HTERT RPE-1 (cell line): ENCODE results near the gene CDC14A.

Experiments
- in situ Hi-C: fragments of 300-500 bp; cut with MboI; formaldehyde crosslinking; loops from 4 replicates; pipeline ENCODE4 v1.14.3; 2020; ENCODE audit warnings: low sequenced_read_pairs

CDC14A gene

DNA sequence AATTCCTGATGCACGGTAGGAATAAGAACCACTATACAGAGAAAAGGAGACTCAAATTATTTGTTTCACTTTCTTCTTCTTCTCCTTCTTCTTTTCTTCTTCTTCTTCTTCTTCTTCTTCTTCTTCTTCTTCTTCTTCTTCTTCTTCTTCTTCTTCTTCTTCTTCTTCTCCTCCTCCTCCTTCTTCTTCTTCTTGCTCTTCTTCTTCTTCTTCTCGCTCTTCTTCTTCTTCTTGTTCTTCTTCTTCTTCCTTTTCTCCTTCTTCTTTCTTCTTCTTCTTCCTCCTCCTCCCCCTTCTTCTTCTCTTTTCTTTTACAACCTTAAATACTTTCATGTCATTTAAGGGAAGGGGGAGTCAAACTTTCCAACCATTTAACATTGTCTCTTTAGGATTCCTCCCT lies 174.6 kb downstream of the CDC14A start:
- in situ Hi-C loops = no loop called here

DNA sequence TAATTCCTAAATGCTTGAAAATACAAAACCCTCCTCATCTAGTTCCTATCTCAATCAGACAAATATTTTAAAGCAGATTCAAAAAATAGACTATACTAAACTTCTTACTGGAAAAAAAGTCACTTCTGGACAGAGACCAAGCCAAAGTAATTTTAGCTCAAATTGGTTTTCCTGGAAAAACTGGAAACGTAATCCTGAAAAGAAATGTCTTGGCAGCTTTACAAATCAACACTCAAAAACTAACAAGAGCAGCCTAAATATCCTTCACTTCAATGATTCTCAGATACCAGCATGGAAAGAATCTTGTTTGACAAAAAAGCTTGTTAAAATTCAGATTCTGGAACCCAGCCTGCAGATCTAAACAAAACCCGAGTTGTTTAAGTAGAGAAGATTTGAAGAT lies 176.6 kb downstream of the CDC14A start:
- in situ Hi-C loops = no loop called here

DNA sequence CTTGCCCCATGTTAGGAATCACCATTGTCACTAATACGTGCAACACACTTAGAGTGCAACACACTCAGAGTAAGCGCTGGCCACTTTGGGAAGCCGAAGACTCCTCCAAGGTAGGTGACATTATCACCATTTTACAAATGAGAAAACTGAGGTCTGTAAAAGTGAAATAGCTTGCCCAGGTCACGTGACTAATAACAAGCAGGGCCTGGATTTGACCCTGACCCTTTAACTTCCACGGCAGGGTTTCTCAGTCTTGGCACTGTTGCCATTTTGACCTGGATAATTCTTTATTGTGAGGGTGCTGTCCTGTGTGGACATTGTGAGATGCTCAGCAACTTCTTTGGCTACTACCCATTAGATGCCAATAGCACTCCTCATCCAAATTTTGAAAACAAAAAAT lies 177.8 kb downstream of the CDC14A start:
- in situ Hi-C loops = no loop called here

DNA sequence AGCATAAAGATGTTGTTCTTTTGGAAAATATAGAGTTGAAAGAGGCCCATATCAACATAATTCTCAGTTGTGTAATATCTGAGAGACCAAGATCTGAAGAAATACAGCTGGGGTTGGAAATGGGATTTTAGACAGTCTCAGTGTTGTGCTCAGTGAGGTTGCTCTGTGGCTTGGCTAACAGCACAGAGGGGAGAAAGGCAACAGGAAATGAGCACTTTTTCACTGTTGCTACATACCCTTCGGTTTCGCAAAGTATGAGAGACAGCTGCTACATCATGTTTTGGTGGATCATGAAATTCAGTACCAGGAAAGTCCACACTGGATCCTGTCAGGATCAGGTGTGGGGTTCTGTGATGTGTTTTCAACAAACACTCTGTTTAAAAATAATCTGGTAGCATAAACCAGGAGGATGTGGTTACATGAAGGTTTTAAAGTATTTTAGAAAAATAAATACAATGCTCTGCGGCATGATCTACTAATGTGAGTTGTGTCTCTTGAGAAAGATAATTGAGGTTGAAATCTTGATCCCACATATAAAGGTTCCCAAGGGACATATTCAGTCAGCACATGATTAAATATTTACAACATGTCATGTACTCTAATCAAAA lies 178.7 kb downstream of the CDC14A start:
- in situ Hi-C loops = no loop called here

DNA sequence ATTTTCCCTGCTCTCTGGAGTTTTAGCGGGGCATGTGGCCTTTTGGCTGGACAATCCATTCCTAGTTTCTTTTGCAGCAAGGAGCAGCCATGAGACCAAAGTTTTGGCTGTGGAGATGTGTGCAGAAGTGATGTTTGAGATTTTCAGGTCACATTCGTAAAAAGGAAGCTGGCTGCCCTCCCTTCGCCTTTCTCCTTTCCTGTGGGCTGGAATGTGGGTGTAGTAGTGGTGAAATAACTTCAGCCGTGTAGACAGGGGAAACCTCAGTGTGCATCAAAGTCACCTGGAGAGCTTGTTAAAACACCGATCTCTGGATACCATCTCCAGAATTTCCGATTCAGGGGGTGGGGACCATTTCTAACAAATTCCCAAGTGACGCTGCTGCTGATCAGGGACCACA lies 180.3 kb downstream of the CDC14A start:
- in situ Hi-C loops = no loop called here

DNA sequence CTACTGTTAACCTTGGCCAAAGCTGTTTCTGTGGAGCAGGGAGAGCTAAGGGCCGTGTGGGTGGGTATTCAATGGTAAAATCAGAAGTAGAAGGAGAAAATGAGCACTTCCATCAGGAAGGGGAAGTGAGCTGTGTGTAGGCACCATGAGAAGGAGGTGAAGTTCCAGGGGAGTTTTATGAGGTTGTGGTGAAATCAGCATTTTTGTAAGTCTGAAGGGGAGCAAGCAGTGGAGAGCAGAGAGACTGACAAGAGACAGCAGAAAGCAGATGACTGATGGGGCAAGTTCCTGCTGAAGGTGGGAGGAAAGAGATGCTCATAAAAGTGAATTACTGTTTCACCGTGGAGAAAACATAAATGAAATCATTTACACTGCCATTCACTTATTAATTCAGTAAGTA lies 183.0 kb downstream of the CDC14A start:
- in situ Hi-C loops = no loop called here

DNA sequence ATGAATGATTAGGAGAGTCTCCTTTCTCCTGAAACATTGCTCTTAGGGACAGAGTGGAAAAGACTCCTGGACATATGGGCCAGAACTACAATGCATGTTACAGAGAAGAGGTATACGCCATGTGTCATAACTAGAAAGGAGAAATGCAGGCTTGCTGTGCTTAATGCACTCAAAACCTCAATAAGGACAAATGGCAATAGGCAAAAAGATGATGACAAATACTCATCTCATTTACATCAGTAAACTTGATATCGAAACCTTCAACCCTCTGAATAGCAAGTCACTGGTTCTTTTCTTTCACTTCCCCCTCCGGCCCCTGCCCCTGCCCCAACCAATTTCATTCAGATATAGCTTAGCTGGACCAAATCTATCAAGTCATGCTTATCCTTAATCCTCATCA lies 183.7 kb downstream of the CDC14A start:
- in situ Hi-C loops = no loop called here

DNA sequence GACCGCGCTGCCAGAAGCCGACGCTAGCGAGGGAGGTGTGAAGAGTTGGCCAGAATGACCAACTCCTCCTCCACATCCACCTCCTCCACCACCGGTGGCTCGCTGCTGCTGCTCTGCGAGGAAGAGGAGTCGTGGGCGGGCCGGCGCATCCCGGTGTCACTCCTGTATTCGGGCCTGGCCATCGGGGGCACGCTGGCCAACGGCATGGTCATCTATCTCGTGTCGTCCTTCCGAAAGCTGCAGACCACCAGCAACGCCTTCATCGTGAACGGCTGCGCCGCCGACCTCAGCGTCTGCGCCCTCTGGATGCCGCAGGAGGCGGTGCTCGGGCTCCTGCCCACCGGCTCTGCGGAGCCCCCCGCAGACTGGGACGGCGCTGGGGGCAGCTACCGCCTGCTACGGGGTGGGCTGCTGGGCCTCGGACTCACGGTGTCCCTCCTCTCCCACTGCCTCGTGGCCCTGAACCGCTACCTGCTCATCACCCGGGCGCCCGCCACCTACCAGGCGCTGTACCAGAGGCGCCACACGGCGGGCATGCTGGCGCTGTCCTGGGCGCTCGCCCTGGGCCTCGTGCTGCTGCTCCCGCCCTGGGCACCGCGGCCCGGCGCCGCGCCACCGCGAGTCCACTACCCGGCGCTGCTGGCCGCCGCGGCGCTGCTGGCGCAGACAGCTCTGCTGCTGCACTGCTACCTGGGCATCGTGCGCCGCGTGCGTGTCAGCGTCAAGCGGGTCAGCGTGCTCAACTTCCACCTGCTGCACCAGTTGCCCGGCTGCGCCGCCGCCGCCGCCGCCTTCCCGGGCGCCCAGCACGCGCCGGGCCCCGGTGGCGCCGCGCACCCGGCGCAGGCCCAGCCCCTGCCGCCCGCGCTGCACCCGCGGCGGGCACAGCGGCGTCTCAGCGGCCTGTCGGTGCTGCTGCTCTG lies 186.9 kb downstream of the CDC14A start:
- in situ Hi-C loops = no loop called here

DNA sequence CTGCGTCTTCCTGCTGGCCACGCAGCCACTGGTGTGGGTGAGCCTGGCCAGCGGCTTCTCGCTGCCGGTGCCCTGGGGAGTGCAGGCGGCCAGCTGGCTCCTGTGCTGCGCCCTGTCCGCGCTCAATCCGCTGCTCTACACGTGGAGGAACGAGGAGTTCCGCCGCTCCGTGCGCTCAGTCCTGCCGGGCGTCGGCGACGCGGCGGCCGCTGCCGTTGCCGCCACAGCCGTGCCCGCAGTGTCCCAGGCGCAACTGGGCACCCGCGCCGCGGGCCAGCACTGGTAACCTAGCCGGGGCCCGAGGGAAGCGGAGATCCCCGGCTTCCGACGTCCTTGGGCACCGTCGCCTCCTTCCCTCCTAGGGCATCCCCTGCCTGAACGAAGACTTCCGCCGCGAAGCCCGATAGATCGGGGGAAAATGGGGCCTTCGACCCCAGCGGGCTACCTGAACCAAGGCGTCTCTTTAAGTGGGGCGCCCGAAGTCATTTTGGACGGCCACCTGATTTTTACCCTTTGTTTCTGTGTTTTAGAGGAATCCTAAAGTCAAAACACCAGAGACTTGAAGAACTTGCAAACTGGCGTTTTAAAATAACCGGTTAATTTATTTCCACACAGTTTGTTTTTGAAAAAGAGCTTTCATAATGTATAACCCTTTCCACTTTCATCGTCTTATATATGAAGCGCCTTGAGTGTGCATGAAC lies 187.7 kb downstream of the CDC14A start:
- in situ Hi-C loops = no loop called here

DNA sequence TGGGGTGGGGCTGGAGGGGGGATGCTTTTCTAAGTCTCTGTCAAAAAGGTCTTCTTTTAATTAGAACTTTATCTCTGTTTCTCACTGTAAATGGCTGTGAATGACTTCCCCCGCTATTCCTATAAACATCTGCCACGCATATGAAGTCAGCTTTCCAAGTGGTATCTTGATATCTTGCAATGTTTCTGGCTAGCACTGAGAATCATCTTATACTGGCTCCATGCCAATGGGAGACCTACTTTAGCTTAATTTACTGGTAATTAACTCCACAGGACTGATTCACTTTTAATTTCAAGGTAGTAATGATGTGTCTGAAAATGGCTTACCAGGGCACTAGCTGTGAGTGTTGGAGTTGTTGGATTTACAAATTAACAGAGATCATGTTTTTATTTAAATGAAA lies 190.0 kb downstream of the CDC14A start:
- in situ Hi-C loops = no loop called here

DNA sequence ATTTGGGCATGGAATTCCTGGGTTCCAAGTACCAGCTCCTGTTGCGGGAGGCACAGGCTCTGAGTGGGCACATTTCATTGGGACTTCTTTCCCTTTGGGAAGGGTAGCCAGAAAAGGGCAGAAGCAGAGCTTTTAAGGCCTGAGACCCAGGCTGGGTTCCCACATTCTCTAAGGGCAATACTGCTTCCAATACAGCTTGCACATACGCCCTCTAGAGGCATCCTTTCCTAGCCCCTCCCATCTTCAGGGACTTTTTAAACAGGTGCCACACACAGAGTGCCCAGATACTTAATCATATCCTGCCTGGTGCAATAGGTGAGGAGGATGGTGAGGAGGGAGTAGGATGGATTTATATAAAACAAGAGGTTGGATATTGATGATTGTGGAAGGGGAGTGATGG lies 191.3 kb downstream of the CDC14A start:
- in situ Hi-C loops = no loop called here

DNA sequence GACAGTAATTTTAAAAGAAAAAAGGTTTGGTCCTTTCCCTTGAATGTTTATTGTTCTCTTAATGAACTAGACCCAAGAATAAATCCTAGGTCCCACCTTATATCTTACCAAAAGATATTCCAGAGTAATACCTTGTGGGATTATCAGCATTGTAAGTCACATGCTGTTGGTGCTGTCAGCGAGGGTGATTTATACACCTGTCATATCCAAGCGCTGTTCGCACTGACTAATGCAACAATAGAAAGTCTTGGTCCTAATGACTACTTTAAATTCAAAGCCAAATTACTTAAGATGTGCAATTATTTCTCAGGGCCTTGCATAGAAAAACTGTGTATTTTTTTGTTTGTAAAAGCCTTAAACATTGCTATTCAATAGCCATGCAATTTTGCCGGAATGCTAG lies 192.5 kb downstream of the CDC14A start:
- in situ Hi-C loops = no loop called here

DNA sequence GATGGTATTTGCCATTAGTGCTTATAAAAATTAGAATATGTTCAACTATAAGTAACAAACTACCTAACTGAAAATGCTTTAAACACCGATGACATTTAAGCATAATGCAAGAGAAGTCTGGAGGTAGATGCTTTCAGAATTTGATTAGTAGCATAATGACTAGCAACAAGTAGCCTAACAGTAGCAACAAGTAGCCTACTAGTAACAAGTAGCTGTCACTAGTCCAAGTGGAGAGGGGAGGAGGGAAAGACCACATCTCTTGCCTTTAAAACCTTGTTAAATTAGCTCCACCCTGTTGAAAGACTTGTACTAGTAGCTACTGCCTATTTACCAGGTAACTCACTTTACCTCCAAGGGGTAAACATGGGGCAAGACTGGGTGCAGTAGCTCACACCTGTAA lies 193.5 kb downstream of the CDC14A start:
- in situ Hi-C loops = no loop called here

DNA sequence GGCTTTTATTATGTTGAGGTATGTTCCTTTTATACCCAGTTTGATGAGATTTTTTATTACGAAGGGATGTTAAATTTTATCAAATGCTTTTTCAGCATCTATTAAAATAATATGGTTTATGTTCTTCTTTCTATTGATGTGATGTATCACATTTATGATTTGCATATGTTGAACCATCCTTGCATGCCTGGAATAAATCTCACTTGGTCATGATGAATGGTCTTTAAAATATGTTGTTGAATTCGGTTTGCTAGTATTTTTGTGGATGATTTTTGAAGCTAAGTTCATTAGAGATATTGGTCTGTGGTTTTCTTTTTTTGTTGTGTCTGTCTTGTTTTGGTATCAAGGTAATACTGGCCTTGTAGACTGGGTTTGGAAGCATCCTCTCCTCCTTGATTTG lies 199.7 kb downstream of the CDC14A start:
- in situ Hi-C loops = no loop called here

DNA sequence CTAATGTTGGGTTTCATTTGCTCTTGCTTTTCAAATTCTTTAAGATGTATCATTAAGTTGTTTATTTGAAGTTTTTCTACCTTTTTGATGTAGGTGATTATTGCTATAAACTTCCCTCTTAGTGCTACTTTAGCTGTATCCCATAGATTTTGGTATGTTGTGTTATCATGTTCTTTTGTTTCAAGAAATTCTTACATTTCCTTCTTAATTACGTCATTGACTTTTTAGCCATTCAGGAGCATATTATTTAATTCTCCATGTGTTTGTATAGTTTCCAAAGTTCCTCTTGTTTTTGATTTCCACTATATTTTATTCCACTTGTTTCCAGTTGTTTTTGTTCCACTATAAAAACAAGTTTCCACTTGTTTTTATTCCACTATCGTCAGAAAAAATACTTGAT lies 200.6 kb downstream of the CDC14A start:
- in situ Hi-C loops = no loop called here

DNA sequence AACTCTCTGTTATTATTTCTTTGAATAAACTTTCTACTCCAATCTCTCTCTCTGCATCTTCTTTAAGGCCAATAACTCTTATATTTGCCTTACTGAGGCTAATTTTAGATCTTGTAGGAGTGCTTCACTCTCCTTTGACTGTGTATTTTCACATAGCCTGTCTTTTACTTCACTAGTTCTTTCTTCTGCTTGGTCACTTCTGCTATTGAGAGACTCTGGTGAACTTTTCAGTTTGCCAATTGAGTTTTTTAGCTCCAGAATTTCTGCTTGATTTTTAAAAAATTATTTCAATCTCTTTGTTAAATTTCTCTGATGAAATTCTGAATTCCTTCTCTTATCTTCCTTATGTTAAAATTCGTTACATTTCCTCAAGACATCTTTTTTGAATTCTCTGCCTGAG lies 203.9 kb downstream of the CDC14A start:
- in situ Hi-C loops = no loop called here

DNA sequence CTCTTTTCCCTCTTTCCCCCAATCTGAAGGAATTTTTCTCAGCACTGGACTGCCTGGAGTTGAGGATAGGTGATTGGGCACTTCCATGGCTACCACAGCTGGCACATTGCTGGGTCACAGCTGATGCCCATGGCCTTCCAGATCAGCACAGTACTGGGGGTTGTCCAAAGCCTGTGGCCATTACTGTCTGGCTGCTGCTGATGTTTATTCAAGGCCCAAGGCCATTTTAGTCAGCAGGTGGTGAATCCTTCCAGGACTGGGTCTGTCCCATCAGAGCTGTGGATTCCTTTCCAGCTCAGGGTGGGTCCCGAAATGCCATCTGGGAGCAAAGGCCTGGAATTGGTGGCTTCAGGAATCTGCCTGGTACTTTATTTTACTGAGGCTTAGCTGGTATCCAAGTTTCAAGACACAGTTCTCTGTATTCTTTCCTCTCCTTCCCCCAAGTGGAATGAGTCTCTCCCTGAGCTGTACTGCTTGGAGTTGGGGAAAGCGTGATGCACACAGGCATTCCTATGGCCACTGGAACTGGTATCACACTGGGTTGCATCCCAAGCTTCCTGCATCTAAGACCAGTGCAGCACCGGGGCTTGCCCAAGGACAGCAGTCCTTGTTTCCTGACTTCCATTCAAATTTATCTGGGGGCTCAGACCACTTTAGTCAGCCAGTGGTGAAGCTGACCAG lies 204.8 kb downstream of the CDC14A start:
- in situ Hi-C loops = no loop called here

DNA sequence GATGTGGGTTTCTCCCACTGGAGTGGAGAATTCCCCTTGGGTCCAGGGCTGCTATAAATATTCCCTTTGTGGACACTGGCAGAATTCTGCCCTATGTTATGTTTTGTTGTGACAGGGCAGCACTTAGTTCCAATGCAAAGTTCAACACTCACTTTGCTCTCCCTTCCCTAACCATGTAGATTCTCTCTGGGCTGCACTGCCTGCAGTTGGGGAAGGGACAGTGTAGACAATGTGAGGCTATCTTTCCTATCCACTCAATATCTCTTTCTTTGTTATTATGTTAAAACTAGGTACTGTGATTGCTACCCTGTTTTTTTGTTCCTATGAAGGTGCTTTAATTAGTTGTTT lies 205.3 kb downstream of the CDC14A start:
- in situ Hi-C loops = no loop called here

DNA sequence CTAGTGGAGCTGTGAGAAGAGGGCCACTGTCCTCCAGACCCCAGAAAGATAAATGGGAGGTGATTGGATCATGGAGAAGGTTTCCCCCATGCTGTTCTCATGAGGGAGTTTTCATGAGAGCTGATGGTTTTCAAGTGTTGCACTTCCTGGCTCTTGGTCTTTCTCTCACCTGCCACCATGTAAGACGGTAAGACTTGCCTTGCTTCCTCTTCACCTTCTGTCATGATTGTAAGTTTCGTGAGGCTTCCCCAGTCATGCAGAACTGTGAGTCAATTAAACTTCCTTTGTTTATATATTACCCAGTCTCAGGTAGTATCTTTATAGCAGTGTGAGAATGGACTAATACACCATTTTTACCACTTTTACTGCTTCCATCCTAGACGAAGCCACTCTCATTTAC lies 213.2 kb downstream of the CDC14A start:
- in situ Hi-C loops = no loop called here

DNA sequence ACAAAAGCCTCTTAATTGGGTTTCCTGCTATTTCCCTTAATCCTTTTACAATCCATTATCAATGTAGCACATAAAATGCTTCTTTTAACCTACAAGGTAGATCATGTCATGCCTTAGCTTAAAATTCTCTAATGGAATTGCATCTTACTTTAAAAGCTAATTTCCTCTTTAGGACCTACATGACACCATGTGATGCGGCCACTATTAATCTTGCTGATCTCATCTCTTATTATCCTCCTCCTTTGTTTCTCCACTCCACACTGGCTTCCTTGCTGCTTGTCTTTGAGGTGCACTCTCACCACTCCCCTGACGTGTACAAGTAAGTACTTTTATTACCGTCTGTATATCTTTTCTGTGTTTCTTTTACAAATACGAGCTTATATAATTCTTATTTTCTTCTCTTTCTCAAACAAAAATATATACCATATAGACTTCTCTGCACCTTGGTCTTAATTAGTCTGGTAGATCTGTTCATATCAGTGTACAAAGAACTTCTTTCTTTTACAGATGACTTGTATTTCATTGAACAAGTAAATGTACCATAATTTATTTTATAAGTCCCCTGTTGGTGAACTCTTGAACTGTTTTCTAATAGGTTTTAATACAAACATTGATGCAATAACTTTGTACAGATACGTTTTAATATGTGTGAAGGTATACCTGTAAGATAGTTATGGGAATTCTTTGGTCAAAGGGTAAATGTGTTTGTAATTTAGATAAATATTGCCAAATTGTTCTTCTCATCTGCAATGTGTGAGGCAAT lies 213.8 kb downstream of the CDC14A start:
- in situ Hi-C loops = no loop called here

DNA sequence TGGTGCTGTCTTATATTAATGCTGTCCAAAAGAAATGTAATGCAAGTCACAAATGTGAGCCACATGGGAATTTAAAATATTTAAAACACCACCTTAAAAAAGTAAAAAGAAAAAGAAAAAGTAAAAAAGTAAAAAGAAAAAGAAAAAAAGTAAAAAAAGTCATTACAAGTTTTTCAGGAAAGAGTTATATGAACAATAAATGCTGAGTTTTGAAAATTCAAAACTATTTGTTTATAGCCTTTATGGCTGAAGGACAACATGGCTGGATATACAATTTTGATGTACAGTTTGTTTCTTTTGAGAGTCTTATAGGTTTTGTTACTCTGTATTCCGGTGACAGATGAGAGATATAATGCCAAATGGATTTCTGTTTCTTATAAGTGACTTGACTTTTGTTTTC lies 214.8 kb downstream of the CDC14A start:
- in situ Hi-C loops = no loop called here
